Hippocampal formation (tissue), 2 donors: ENCODE measurements around the gene IGFALS.
"Not testable (repeated sequence)": the region's sequence is repeated elsewhere in the genome, so short reads cannot be mapped to it uniquely, and the experiment has no call there.

Experiments
- DNase-seq, 2 donors: peaks; one replicate each; lab custom pipeline; 2025; lab: John Stamatoyannopoulos, UW

IGFALS gene

DNA sequence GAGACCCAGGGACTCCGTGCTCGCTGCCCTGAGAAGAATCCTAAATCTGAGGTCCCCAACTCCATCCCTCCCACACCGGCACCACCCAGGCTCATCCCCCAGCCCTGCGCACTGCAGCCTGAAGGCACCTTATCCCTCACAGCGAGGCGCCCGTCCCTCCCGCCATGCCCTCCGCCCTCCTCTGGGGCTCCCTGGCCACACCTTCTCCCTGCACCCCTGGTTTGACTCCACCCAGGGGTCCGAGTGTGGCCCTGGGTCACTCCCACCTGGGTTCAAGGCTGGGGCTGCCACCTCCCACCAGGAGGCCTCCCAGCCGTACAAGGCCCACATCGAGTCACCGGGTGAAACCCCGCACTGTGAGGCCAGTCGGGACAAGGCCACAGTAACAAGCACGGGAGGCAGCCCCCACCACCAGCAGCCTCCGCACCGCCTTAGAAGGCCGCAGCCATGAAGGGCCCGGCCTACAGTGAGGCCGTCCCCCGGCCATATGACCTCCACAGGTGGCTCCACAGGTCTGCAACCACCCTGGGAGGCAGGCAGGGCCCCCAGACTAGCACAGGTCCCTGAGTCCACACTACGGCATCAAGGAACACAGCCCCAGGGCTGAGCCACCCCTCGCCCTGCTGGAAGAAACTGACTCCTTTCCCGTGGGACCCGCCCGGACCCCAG, 24.8 kb upstream of the IGFALS start:
- DNase-seq: no peak

DNA sequence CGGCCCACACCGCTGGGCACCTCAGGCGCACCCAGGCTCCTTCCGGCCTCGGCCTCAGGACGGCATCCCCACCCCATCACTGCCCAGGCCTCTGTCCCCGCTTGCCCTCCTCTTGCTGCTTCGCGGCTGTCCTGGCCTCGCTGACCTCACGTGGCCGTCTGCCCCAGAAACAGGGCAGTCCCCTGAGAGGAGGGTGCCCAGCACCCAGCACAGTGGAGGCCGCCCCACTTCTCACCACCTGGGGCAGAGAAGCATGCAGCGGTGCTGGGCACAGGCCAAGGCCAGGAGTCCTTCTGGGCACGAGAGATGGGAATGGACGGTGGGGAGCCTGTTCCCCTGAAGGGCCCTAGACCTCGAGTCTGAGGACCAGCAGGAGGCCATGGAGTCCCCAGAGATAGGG, 24.2 kb upstream of the IGFALS start:
- DNase-seq: no peak

DNA sequence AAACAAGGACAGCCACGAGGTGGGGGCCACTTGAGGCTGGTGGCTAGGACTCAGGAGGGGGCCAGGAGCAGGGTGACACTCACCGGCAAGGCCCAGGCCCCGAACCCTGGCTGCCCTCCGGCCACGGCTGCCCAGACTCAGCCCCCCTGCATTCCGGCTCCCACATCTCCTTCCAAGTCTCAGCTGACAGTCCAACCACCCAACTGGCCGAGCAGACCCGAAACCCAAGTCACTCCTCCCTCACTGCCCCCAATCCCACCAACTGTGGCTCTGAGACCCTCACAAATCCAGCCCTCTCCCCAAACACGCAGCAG, 23.7 kb upstream of the IGFALS start:
- DNase-seq: no peak

DNA sequence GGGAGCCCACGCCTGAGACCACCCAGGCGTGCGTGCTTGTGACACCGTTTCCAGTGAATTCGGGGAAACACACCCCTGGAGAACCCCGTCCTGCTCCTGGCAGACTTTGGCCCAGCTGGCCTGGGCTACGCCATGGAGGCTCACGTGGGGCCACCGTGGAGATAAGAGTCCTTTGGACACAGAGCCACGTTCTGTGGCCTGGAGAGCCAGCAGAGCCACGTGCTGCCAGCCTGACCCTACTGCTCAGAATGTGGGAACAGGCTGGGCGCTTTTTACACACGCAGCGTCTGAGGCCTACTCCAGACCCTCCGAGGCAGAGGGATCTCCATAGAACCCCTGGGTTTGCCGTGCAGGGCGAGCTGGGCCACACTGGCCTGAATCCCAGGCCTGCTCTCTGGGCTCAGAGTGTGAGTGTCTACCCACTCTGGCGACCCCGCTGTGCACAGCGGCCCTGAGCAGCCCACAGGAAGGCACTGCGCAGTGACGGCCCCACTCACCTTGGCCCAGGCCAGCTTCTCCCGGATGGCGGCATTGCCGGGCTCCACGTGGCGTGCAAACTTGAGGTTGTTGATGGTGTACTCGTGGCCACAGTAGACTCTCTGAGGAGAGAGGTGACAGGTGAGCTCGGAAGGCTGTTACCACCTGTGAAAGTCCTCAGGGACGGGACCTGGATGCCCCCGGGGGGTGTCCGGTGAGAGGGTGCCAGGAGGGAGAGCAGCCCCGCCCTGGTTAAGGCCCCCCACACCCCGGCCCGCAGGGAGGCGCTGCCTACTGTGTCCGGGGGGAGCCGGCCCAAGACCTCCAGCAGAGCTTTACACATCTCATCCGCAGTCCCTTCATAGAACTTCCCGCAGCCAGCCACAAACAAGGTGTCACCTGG, 23.1 kb upstream of the IGFALS start:
- no peak for DNase-seq

DNA sequence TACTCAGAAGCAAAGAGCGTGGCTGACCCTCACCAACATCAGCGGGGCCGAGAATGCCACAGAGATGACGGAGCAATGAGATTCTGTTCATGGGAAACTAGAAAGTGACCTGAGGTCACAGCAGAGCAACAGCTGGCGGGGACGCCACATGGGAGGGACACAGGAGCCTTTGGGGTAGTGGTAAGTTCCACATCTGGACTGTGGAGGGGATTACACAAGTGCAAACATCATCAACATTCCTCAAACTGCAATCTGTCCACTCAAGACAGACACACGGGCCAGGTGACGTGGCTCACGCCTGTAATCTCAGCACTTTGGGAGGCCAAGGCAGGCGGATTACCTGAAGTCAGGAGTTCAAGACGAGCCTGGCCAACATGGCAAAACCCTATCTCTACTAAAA, 22.0 kb upstream of the IGFALS start:
- DNase-seq: no peak

DNA sequence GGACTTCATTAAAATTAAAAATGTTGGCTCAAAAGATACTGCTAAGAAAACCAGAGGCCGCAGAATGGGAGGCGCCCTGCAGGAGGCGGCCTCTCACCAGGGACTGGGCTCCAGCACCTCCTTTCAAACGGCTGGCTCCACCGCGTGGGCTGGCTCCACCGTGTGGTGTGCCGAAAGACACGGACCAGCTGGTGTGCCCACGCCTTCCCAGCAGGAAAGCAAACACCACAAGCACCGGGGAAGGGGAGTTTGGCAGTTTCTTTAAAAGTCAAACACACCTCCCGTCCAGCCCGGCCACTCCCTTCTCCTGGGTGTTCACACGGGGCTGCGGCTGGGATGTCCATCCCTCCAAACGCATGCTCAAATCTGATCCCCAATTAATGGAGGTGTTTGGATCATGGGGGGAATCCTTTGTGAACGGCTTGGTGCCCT, 19.2 kb upstream of the IGFALS start:
- DNase-seq: peak; percentile 14 to 38

DNA sequence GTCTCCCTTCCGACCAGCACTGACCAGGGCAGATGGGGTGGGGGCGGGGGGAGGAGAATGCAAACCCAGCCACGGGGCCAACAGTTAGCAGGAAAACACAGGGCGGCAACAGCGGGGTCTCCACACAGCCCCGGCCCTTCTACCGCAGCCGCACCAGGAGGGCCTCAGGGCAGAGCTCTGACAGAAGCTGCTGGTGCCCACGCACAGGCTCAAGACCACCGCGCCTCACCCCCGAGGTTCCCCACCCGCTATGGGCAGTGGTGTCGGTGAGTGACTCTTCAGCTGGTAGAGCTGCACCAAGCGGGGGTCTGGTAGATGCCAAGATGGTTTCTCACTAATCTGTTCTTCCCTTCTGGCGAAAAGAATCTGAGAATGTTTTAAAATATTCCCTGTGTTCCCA, 17.0 kb upstream of the IGFALS start:
- no peak for DNase-seq

DNA sequence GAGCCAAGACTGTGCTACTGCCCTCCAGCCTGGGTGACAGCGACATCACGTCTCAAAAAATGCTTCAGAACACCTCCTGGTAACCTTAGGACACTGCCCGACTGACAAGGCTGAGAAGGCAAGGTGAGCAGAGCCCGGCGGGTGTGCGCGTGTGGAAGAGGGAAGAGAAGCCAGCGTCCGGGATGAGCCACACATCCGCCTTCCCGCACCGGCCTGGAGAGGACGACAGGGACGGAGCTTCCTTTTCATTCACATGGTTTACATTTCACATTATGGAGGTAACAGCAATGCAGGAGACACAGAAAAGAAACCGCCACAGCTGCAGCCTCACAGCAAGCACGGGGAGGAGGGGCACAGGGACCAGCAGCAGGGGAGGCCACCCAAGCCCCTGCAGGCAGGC, 16.6 kb upstream of the IGFALS start:
- no peak for DNase-seq

DNA sequence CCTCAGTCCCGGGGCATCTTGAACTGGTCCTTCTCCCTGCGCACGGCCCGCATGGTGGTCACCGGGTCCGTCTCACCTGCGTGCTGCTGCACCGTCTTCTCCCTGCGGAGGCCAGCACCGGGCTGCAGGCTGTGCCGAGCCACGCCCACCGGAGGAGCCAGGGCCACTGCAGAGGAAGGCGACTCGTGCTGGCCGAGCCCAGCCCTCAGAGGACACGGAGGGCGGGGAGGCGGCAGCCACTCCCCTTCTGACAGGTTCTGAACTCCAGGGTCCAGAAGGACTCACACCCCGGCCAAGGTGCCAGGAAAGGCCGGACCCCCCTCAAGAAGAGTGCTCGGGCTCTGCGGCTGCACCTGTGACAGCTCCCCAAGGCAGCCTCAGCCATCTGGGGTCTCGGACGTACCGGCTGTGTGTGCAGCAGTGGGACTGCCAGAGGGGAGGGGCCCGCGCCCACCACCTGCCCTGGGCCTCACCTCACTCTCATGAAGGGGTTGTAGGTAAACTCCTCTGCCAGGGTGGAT, 15.8 kb upstream of the IGFALS start:
- no peak for DNase-seq

DNA sequence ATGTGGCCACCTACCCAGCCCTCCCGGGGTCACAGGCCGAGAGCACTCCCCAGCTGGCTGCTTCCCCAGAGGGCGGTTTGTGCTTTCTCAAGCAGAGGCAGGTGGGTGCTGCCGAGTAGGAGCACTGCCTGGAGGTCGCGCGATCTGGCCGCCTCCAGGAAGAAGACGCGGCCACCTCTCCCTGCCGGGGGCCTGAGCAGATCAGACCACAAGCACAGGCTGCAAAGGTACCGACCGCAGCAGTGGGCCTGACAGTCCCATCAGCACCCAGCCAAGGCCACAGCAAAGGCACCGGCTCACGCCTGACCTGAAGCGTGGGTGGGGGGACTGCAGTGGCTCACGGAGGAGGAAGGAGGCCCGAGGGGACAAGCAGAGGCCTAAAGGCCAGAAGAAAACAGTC, 15.2 kb upstream of the IGFALS start:
- DNase-seq: no peak

DNA sequence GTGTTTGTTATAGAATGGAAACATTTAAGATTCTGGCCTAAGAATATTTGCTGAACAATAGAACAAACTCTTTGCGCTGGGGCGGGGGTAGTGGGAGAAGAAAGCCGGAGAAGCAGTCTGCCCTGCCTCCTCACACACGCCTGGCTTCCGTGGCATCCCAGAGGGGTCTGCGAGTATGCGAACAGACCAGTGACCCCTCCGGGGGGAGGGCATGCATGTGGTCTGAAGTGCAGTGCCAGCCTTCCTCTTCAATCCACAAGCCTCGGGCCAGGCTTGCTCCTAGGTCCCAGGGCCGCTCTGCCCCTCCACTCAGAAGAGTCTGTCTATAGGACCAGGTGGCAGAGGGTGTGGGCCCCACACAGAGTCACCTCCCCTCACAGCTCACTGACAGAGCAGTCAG, 14.1 kb upstream of the IGFALS start:
- DNase-seq: no peak

DNA sequence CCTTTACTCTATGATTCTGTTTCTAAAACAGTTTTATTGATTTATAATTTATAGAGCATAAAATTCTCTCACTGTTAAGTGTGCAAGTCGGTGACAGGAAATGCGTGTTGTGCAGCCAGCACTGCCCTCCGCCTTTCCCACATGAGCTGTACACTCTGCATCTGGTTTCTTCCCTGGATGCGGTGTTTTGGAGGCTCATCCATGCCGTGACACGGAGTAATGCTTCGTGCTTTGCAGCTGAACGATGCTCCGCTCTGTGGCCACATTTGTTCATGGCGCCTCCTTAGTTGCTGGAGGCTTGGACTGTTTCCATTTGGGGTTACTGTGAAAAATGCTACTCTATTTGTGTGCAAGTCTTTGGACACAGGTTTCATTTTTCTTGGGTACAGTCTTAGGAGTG, 7.2 kb upstream of the IGFALS start:
- no peak for DNase-seq

DNA sequence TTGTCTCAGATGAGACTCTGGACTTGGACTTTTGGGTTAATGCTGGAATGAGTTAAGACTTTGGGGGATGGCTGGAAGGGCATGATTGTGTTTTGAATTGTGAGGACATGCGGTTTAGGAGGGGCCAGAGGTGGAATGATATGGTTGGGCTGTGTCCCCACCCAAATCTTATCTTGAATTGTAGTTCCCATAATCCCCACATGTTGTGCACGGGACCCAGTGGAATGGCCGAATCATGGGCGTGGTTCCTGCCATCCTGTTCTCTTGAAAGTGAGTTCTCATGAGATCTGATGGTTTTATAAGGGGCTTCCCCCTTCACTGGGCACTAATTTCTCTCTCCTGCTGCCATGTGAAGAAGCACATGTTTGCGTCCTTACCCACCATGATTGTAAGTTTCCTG, 5.8 kb upstream of the IGFALS start:
- not testable (repeated sequence) for DNase-seq

DNA sequence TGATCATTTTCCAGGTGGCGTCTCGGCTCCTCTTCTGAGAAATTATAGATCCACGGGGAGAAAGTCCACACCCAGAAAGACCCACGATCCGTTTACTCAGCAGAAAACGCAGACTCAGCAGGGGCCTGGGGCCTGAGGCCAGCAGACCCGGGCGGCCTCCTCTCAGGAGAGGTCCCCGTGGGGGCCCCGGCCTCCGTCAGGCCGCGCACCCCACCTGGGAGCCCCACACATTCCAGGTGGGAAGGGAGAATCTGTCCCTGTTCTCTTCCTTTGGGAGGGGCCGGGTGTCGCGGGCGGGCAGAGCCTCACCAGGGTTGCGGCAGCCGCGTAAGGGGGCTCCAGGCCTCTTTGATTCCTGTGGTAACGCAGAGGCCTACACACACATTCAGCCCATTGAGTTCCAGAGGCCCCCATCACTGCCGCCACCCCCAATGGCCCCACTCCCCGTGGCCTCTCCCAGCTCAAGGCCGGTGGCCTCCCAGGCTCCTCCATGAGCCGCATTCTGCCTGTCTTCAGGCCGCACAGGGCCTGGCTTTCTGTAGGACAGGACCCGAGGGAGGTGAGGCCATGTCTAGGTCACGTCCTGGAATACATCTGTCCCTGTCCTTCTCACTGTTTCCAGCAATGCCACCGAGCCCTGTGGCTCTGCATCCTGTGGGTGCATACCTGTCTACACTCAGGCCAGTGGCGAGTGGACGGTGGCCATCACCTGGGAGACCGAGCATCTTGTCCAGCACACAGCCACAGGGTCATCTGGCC, 1.6 kb upstream of the IGFALS start:
- DNase-seq: no peak

DNA sequence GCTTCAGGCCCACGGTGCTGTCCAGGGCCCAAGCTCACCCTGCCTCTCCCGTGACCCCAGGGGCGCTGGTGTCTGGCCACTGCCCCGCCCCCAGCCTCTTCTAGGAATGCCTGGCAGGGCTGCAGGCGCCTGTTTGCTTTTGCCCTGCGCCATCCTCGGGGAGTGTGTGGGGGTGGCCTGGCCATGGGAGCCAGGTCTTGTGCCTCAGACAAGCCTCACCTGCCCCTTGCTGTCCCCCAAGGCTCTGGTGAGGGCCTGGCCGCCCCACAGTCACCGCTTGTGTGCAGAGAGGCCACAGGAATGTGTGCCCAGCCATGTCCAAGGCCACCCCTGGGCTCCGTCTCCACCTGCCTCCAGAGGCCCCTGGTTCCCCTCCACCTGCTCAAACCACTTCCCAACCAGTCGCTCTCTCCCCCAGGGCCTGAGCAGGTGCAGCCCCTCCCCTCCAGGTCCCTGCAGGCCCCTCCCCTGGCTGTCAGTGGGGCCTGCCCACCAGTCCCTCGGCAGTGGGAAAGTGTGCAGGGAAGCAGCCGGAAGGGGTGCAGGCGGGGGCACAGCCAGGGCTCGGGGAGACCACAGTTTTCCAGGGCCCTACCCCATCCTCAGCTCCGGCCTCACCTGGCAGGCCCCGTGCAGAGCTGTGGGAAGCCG, 841 bp upstream of the IGFALS start:
- no peak for DNase-seq

DNA sequence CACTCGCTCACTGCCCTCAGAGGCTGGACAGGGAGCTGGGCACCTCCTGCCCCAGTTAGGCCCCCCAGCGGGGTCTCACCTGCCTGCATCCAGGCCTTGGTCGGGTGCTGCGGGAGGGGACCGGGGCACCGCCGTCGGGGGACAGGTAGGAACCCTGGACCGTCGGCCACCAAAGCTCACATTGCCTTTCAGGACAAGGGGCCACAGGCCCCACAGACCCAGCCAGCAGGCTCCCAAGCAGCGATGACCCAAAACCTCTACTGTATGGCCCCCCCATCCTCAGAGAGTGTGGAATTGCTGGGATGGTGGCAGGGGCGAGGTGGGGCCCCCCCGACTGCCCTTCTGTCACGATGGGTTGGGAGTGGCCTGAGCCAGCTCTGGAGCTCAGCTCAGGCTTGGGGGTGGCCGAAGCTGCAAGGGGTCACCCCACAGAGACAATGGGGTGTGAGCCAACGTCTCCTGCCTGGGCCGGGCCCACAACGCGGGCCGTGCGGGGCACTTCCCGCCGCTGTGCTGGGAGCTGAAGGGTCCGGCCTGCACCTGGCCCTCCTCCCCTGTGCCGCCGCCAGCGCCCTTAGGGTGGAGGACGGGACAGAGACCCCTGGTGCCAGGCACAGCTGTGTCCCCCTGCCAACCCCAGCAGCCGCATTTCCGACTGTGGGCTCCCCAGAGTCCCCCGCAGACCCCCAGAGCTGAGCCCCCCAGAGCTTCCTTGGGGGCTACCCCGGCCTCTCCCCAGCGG, 498 bp downstream of the IGFALS start:
- DNase-seq: no peak

DNA sequence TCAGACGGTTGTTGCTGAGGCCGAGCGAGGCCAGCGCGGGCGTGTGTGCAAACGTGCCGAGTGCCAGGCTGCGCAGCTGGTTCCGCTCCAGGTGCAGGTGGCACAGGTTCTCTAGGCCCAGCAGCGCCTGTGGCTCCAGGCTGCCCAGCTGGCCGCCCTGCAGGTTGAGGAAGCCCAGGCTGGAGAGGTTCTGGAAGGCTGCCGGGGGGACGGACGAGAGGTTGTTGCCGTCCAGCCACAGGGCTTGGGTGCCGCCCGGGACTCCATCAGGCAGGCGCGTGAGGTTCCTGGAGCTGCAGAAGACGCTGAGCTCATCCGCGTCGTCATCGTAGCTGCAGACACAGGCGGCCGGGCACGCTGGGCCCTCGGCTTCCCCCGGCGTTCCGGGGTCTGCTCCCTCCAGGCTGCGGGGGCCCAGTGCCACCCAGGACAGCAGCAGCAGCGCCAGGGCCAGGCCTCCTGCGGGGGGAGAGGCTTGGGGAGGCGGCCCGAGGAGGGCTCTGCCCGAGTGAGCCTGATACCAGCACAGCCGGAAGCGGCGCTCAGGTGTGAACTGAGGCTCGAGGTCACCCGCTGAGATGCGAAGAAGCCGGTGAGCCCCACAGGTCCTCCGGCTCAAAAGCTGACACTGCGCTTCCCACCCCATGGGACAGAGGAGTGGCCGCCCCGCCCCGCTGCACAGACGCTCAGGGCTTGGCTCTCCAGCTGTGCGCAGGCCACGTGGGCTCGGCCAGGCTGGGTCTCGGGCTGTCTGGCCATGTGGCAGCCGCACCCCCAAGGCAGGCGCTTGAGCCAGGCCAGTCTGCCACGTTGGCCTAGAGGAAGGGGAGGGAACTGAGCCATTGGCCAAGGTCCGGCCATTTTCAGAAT, 1.3 kb downstream of the IGFALS start:
- no peak for DNase-seq

DNA sequence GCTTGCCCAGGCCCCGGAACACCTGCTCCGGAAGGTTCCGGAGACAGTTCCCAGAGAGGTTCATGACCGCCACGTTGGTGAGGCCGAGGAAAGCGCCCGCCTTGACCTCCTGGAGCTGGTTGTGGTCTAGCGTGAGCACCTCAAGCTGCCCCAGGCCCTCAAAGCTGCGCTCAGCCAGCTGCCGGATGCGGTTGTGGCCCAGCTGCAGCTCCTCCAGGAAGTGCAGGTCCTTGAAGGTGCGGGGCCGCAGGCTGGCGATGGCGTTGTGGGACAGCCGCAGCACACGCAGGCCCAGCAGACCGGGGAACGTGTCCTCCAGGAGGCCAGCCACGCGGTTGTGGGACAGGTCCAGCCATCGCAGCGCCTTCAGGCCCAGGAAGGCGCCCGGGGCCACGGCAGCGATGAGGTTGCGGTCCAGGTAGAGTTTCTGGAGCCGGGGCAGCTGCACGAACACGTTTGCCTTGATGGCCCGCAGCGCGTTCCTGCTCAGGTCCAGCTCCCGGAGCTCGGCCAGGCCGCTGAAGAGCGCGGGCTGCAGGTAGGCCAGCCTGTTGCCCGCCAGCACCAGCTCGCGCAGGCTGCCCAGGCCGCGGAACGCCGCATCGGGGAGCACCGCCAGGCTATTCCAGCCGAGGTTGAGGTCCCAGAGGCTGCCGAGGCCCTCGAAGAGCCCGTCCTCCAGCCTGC, 2.1 kb downstream of the IGFALS start:
- DNase-seq: no peak

DNA sequence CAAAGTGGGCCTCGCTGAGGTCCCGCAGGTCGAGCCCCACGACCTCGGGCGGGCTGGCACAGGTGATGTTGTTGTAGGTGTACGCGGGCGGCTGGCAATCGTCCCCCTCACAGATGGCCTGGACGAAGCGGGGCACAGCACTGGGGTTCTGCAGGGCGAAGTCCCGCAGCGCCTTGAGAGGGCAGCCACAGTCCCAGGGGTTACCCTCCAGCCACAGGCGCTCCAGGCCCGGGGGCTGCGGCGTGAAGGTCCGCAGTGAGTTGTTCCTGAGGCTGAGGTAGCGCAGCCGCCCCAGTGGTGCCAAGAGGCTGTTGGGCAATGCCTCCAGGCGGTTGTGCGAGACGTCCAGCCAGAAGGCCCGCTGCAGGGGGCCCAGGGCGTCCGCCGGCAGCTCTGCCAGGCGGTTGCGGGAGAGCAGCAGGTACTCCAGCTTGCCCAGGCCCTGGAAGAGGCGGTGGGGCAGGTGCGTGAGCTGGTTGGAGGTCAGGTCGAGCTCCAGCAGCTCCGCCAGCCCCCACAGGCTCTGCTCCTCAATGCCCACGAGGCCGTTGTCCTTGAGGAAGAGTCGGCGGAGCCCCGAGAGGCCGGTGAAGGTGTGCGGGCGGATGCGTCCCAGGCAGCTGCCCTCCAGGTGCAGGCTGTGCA, 2.8 kb downstream of the IGFALS start:
- DNase-seq: no peak
